Trophoblast cell (in vitro differentiated cells and primary cell): ENCODE measurements around the gene RAB7B.

Experiments
- DNase-seq, 2 donors: peaks; one replicate each; pipeline ENCODE4 v3.0.0-alpha.2; 2016
- H2AFZ ChIP-seq: 2 replicates; pipeline ENCODE4 v1.6.1; 2013; ENCODE audit warnings: low read length, moderate library complexity, mild to moderate bottlenecking; ENCODE audit not compliant: insufficient read depth, poor library complexity
- H2AK5ac ChIP-seq: 2 replicates; pipeline ENCODE4 v1.6.1; 2013; ENCODE audit warnings: mild to moderate bottlenecking, low read length
- H2BK120ac ChIP-seq: 2 replicates; pipeline ENCODE4 v1.6.1; 2013; ENCODE audit warnings: low read length, mild to moderate bottlenecking, moderate library complexity; ENCODE audit not compliant: insufficient read depth, poor library complexity
- H2BK12ac ChIP-seq: 2 replicates; pipeline ENCODE4 v1.6.1; 2013; ENCODE audit warnings: mild to moderate bottlenecking, low read length, moderate library complexity
- H2BK5ac ChIP-seq: 2 replicates; pipeline ENCODE4 v1.6.1; 2013; ENCODE audit warnings: low read length, low read depth, moderate library complexity, mild to moderate bottlenecking; ENCODE audit not compliant: poor library complexity
- H3K14ac ChIP-seq: 2 replicates; pipeline ENCODE4 v1.6.1; 2013; ENCODE audit warnings: mild to moderate bottlenecking, low read length
- H3K18ac ChIP-seq: 2 replicates; pipeline ENCODE4 v1.6.1; 2013; ENCODE audit warnings: mild to moderate bottlenecking, low read length
- H3K23ac ChIP-seq: 2 replicates; pipeline ENCODE4 v1.6.1; 2013; ENCODE audit warnings: low read length
- H3K27ac ChIP-seq: 2 replicates; pipeline ENCODE4 v1.5.1; 2013; ENCODE audit warnings: low read depth, mild to moderate bottlenecking, inconsistent platforms, low read length, moderate library complexity
- H3K27me3 ChIP-seq: 2 replicates; pipeline ENCODE4 v1.6.1; 2013; ENCODE audit warnings: inconsistent platforms, mild to moderate bottlenecking, low read length, moderate library complexity; ENCODE audit not compliant: insufficient read depth
- H3K36me3 ChIP-seq, 2 experiments: 1 replicate in 1 of 2; 2 replicates in 1 of 2; pipeline ENCODE4 v1.6.1; 2013; ENCODE audit warnings: low read length in 2 of 2, mild to moderate bottlenecking in 2 of 2, moderate library complexity in 1 of 2; ENCODE audit not compliant: insufficient read depth in 2 of 2, control insufficient read depth in 1 of 2
- H3K4ac ChIP-seq: 2 replicates; pipeline ENCODE4 v1.6.1; 2013; ENCODE audit warnings: low read depth, mild to moderate bottlenecking, low read length, moderate library complexity
- H3K4me1 ChIP-seq, 2 experiments: 1 replicate in 1 of 2; 2 replicates in 1 of 2; pipeline ENCODE4 v1.6.1; 2013; ENCODE audit warnings: low read length in 2 of 2, mild to moderate bottlenecking in 2 of 2, moderate library complexity in 1 of 2; ENCODE audit not compliant: insufficient read depth in 2 of 2, control insufficient read depth in 1 of 2
- H3K4me2 ChIP-seq: 2 replicates; pipeline ENCODE4 v1.6.1; 2013; ENCODE audit warnings: inconsistent platforms, mild to moderate bottlenecking, low read length, moderate library complexity
- H3K4me3 ChIP-seq: 2 replicates; pipeline ENCODE4 v1.5.1; 2013; ENCODE audit warnings: mild to moderate bottlenecking, low read depth, low read length, inconsistent platforms
- H3K79me1 ChIP-seq: one replicate; pipeline ENCODE4 v1.6.1; 2013; ENCODE audit warnings: low read length
- H3K79me2 ChIP-seq: 2 replicates; pipeline ENCODE4 v1.6.1; 2013; ENCODE audit warnings: low read length, mild to moderate bottlenecking; ENCODE audit not compliant: control insufficient read depth, insufficient read depth, poor library complexity
- H3K9ac ChIP-seq: 2 replicates; pipeline ENCODE4 v1.6.1; 2013; ENCODE audit warnings: mild to moderate bottlenecking, low read length
- H3K9me3 ChIP-seq: 2 replicates; pipeline ENCODE4 v1.6.1; 2013; ENCODE audit warnings: low read depth, mild to moderate bottlenecking, control low read depth, inconsistent platforms, low read length; ENCODE audit not compliant: insufficient read depth
- H4K12ac ChIP-seq: 2 replicates; pipeline ENCODE4 v1.6.1; 2013; ENCODE audit warnings: low read depth, mild to moderate bottlenecking, low read length, moderate library complexity
- H4K8ac ChIP-seq: 2 replicates; pipeline ENCODE4 v1.6.1; 2013; ENCODE audit warnings: low read depth, mild to moderate bottlenecking, low read length, moderate library complexity
- H4K91ac ChIP-seq: one replicate; pipeline ENCODE4 v1.6.1; 2013; ENCODE audit warnings: low read depth, mild to moderate bottlenecking, low read length, moderate library complexity
- WGBS: extraction: QIAGEN DNeasy Blood & Tissue Kit; methylation state at CpG from one replicate; pipeline ENCODE4 v1.1.7; 2013; ENCODE audit warnings: missing lambda C conversion rate; ENCODE audit not compliant: insufficient read length, insufficient coverage; ENCODE audit errors: extremely low coverage; 5-methylcytosine and 5-hydroxymethylcytosine counted together

Gene RAB7B

DNA sequence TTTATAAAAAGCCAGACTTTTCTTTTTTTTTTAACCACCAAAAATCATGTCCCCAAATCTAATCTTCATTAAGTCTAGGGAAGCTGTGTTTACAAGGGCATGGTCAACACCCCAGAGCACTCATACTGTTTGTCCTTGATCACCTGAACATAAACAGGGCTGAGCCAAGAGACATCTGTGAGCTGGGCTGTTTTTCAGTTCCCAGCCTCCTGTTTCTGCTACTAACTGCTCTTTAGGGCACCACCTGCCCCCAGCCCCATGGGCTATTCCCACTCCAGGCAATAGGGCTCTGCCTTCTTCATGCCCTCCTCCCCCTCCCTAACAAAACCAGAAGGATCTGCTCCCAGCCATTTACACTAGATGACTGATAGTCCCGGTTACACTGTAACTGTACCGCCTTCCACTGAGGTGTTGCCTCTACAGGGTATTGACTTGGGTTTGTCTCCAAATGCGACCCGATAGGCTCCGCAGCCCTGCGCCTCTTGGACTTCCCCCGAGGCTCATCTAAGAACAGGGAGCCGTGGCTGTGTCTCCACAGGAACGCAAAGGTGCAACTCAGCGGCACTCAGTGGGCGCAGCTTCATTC, 48.3 kb downstream of the RAB7B start:
- Histone ChIP-seq H3K79me2 (no peaks in the 10 kb centered on the region), H4K91ac (no peak overlapping the region), H3K14ac (no peak overlapping the region), H3K4me1 (no peaks in the 10 kb centered on the region), H2BK12ac (no peak overlapping the region), H2AK5ac (no peak overlapping the region), H3K79me1 (no peaks in the 10 kb centered on the region), H3K23ac (no peak overlapping the region), H3K4ac (no peak overlapping the region), H3K4me2 (no peak overlapping the region), H3K9me3 (no peaks in the 10 kb centered on the region), H3K9ac (no peak overlapping the region), H2AFZ (no peak overlapping the region), H4K8ac (no peak overlapping the region), H2BK120ac (no peak overlapping the region), H2BK5ac (no peak overlapping the region), H3K27ac (no peak overlapping the region), H3K36me3 (no peaks in the 10 kb centered on the region), H3K4me3 (no peak overlapping the region), H3K27me3 (no peaks in the 10 kb centered on the region), H4K12ac (no peak overlapping the region), H3K18ac (no peak overlapping the region)
- no peak for DNase-seq
- no CpG with 5 or more reads among the region's 11 CpGs for WGBS

DNA sequence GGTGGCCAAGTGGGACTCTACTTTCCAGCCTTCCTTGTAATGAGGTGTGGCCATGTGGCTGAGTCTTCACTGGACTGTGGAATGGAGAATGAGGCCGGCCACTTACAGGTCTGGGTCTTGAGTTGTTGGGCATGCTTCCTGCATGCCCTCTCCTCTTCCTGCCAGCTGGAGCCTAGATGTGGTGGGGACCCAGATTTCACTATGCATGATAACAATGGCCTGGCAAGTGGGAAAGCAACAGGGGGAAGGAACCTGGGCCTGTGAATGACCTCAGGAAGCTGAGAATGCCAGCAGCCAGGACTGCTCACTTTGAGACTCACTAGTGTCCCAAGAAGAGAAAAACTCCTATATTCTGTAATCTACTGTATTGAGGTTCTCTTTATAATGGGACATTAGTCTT, 51.4 kb downstream of the RAB7B start:
- Histone ChIP-seq H3K14ac (no peak overlapping the region), H2AFZ (no peak overlapping the region), H3K79me2 (no peaks in the 10 kb centered on the region), H4K91ac (no peak overlapping the region), H3K4me1 (no peaks in the 10 kb centered on the region), H3K4me3 (no peak overlapping the region), H3K23ac (no peak overlapping the region), H3K9ac (no peak overlapping the region), H2BK12ac (no peak overlapping the region), H3K4ac (no peak overlapping the region), H3K9me3 (no peaks in the 10 kb centered on the region), H2AK5ac (no peak overlapping the region), H3K27me3 (no peaks in the 10 kb centered on the region), H3K36me3 (no peaks in the 10 kb centered on the region), H4K8ac (no peak overlapping the region), H4K12ac (no peak overlapping the region), H2BK120ac (no peak overlapping the region), H3K27ac (no peak overlapping the region), H3K79me1 (no peaks in the 10 kb centered on the region), H2BK5ac (no peak overlapping the region), H3K4me2 (no peak overlapping the region), H3K18ac (no peak overlapping the region)
- no peak for DNase-seq
- no CpG with 5 or more reads among the region's 1 CpG for WGBS

DNA sequence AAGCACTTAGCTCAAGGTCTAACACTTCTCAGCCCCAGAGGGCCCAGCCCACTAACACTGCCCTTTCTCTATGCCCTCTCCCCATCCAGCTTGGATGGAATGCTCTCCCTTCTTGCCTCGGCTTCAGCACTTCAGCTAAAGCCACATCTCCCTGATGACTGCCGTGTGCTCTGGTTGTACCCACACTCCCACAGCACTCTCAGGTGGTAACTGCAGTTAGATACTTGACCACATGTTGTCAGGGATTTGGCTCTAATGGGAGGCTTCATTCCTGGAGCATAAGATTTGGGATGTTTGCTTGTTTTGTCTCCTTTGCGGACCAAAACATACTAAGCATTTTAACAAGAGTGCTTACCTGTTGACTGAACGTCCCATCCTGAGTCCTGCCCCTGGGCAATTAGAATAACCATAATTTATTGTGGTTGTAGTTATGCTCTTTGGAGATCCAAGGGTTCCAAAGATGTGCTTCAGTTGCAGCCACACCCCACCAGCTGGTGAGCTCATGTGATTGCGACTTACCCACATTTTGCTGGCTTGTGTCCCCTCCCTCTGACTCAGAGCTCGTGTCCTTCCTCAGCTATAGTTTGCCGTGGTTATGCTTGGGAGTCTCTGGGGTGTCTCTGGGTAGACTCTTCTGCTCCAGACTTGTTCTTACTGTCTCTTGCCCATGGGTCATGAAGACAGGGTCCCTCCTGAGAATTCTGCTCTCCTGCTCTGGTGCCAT, 52.2 kb downstream of the RAB7B start:
- H3K4ac ChIP-seq = no peak overlapping the region
- no peak overlapping the region for H3K4me3 ChIP-seq
- H3K14ac ChIP-seq = no peak overlapping the region
- H4K8ac ChIP-seq = no peak overlapping the region
- H3K36me3 ChIP-seq = no peaks in the 10 kb centered on the region
- H3K27me3 ChIP-seq = no peaks in the 10 kb centered on the region
- H2BK5ac ChIP-seq = no peak overlapping the region
- no peak overlapping the region for H3K4me2 ChIP-seq
- no peak overlapping the region for H2BK12ac ChIP-seq
- no peak overlapping the region for H3K27ac ChIP-seq
- no peak overlapping the region for H2AFZ ChIP-seq
- H3K9ac ChIP-seq = no peak overlapping the region
- H4K12ac ChIP-seq = no peak overlapping the region
- no peak overlapping the region for H3K23ac ChIP-seq
- H3K4me1 ChIP-seq = no peaks in the 10 kb centered on the region
- no peaks in the 10 kb centered on the region for H3K79me2 ChIP-seq
- H3K18ac ChIP-seq = no peak overlapping the region
- WGBS = no CpG with 5 or more reads among the region's 7 CpGs
- no peak overlapping the region for H2BK120ac ChIP-seq
- no peak overlapping the region for H4K91ac ChIP-seq
- no peaks in the 10 kb centered on the region for H3K79me1 ChIP-seq
- no peaks in the 10 kb centered on the region for H3K9me3 ChIP-seq
- DNase-seq = peak in 1 of 2 donors; percentile 21
- no peak overlapping the region for H2AK5ac ChIP-seq

DNA sequence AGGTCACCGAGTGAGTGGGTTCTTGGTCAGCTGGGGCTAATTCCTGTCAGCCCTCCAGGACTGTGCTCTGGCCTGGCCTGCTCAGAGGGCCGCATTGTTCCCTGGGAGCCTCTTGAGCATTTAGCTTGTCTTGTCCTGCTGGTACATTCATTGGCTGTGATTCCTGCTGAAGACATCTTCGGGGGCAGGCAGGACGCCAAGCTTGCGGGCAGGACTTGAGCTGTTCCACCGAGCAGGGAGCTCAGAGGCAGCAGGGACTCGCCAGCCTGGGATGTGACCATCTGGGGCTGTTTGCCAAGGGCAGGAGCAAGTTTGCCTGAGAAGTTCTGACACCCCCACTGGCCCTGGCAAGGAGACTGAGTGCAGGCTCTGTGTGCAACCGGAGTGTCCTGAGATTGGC, 52.9 kb downstream of the RAB7B start:
- Histone ChIP-seq H3K23ac (no peak overlapping the region), H3K4me3 (no peak overlapping the region), H2AK5ac (no peak overlapping the region), H3K4me2 (no peak overlapping the region), H3K9ac (no peak overlapping the region), H3K14ac (no peak overlapping the region), H3K79me1 (no peaks in the 10 kb centered on the region), H4K12ac (no peak overlapping the region), H4K8ac (no peak overlapping the region), H2AFZ (no peak overlapping the region), H3K79me2 (no peaks in the 10 kb centered on the region), H4K91ac (no peak overlapping the region), H3K4ac (no peak overlapping the region), H3K18ac (no peak overlapping the region), H3K9me3 (no peaks in the 10 kb centered on the region), H3K27ac (no peak overlapping the region), H2BK12ac (no peak overlapping the region), H3K27me3 (no peaks in the 10 kb centered on the region), H2BK120ac (no peak overlapping the region), H3K36me3 (no peaks in the 10 kb centered on the region), H3K4me1 (no peaks in the 10 kb centered on the region), H2BK5ac (no peak overlapping the region)
- DNase-seq = peak in 1 of 2 donors; percentile 32
- no CpG with 5 or more reads among the region's 8 CpGs for WGBS
